ENCODE data around the gene HILPDA. TPM values are rescaled to one million over a fixed set of nuclear protein-coding genes. Genes with fewer than 3 reads are reported as not detected.

HILPDA gene
- total RNA-seq, 1 experiment from 2014 or later: 17.0 TPM

GRCh38 chr7:128430207-128430606 is 25.5 kb upstream of the HILPDA start:
- H3K4me1 ChIP-seq: peaks cover 20% of the 10 kb centered on the region
- ChIA-PET POLR2A (no interaction called here), CTCF (interaction anchor here (11.2 kb wide), 1 partner anchor 31 kb away, joined by 226 read pairs; no protein-coding TSS in a partner anchor)
- no peak for DNase-seq
- no peaks in the 10 kb centered on the region for H3K27me3 ChIP-seq (replicated peaks; ENCODE audit: control insufficient read depth, insufficient read depth, low read length)
- Mint-ChIP-seq H3K27me3 (ENCODE audit: insufficient read depth, unreplicated experiment) (no peaks in the 10 kb centered on the region), H3K36me3 (ENCODE audit: insufficient read depth, unreplicated experiment) (no peaks in the 10 kb centered on the region), H3K4me1 (ENCODE audit: low read depth, unreplicated experiment) (peaks cover 13% of the 10 kb centered on the region), H3K27ac (ENCODE audit: unreplicated experiment) (no peak overlapping the region), H3K4me3 (ENCODE audit: unreplicated experiment) (no peak overlapping the region), H3K9me3 (ENCODE audit: unreplicated experiment) (no peaks in the 10 kb centered on the region)
- no peaks in the 10 kb centered on the region for H3K9me3 ChIP-seq
- no TSS peak for BruUV-seq (replicated peaks)
- intact Hi-C loops (cut with micrococcal nuclease; ENCODE audit: unreplicated experiment): no loop called here
- TF ChIP-seq CTCF (IDR thresholded peaks at IDR 0.05; ENCODE audit: insufficient read depth in 1 of 2, low read depth in 1 of 2, low read length in 1 of 2, severe bottlenecking in 1 of 2, unreplicated experiment in 1 of 2): no peak
- no peaks in the 10 kb centered on the region for H3K36me3 ChIP-seq (ENCODE audit: control insufficient read depth, insufficient read depth, low read length)
- no peak overlapping the region for H3K4me3 ChIP-seq (ENCODE audit: low read depth, low read length)

GRCh38 chr7:128431221-128431620 is 24.5 kb upstream of the HILPDA start:
- no peaks in the 10 kb centered on the region for H3K27me3 ChIP-seq (replicated peaks; ENCODE audit: control insufficient read depth, insufficient read depth, low read length)
- H3K9me3 ChIP-seq: no peaks in the 10 kb centered on the region
- no peak for TF ChIP-seq CTCF (IDR thresholded peaks at IDR 0.05; ENCODE audit: insufficient read depth in 1 of 2, low read depth in 1 of 2, low read length in 1 of 2, severe bottlenecking in 1 of 2, unreplicated experiment in 1 of 2)
- intact Hi-C loops (cut with micrococcal nuclease; ENCODE audit: unreplicated experiment): no loop called here
- Mint-ChIP-seq H3K27ac (ENCODE audit: unreplicated experiment) (no peak overlapping the region), H3K4me1 (ENCODE audit: low read depth, unreplicated experiment) (peaks cover 23% of the 10 kb centered on the region), H3K4me3 (ENCODE audit: unreplicated experiment) (no peak overlapping the region), H3K9me3 (ENCODE audit: unreplicated experiment) (no peaks in the 10 kb centered on the region), H3K27me3 (ENCODE audit: insufficient read depth, unreplicated experiment) (no peaks in the 10 kb centered on the region), H3K36me3 (ENCODE audit: insufficient read depth, unreplicated experiment) (no peaks in the 10 kb centered on the region)
- no peak overlapping the region for H3K4me3 ChIP-seq (ENCODE audit: low read depth, low read length)
- H3K4me1 ChIP-seq: peaks cover 28% of the 10 kb centered on the region
- no peaks in the 10 kb centered on the region for H3K36me3 ChIP-seq (ENCODE audit: control insufficient read depth, insufficient read depth, low read length)
- POLR2A ChIA-PET: no interaction called here
- BruUV-seq (replicated peaks): no TSS peak
- CTCF ChIA-PET: interaction anchor here (1.2 to 11.2 kb wide), 2 partner anchors 30 to 431 kb away, joined by 4 to 226 read pairs; partner anchors contain the start of gene ATP6V1F
- no peak for DNase-seq

- H3K36me3 Mint-ChIP-seq (ENCODE audit: insufficient read depth, unreplicated experiment): no peaks in the 10 kb centered on the region
- DNase-seq: no peak
- no peak for TF ChIP-seq CTCF (IDR thresholded peaks at IDR 0.05; ENCODE audit: insufficient read depth in 1 of 2, low read depth in 1 of 2, low read length in 1 of 2, severe bottlenecking in 1 of 2, unreplicated experiment in 1 of 2)
- no peak overlapping the region for H3K27ac Mint-ChIP-seq (ENCODE audit: unreplicated experiment)
- no peak overlapping the region for H3K4me3 Mint-ChIP-seq (ENCODE audit: unreplicated experiment)
- no peak overlapping the region for H3K4me3 ChIP-seq (ENCODE audit: low read depth, low read length)
- ChIA-PET CTCF (interaction anchor here (1.2 to 11.2 kb wide), 2 partner anchors 29 to 431 kb away, joined by 4 to 226 read pairs; partner anchors contain the start of gene ATP6V1F), POLR2A (no interaction called here)
- H3K9me3 Mint-ChIP-seq (ENCODE audit: unreplicated experiment): no peaks in the 10 kb centered on the region
- H3K36me3 ChIP-seq (ENCODE audit: control insufficient read depth, insufficient read depth, low read length): no peaks in the 10 kb centered on the region
- H3K27me3 Mint-ChIP-seq (ENCODE audit: insufficient read depth, unreplicated experiment): no peaks in the 10 kb centered on the region
- H3K27me3 ChIP-seq (replicated peaks; ENCODE audit: control insufficient read depth, insufficient read depth, low read length): no peaks in the 10 kb centered on the region
- BruUV-seq (replicated peaks): no TSS peak
- peaks cover 29% of the 10 kb centered on the region for H3K4me1 ChIP-seq
- H3K9me3 ChIP-seq: no peaks in the 10 kb centered on the region
- intact Hi-C loops (cut with micrococcal nuclease; ENCODE audit: unreplicated experiment): no loop called here
- peaks cover 23% of the 10 kb centered on the region for H3K4me1 Mint-ChIP-seq (ENCODE audit: low read depth, unreplicated experiment)
These were observed 23.9 kb upstream of the HILPDA start for GRCh38 chr7:128431754-128432153.
